RWPE2 (cell line): ENCODE data around the gene OR5D18.

Source experiments
- ATAC-seq: fragments of 200-7000 bp; cut with Tn5 transposase; 3 replicates; pipeline ENCODE4 v1.9.1; 2021; ENCODE audit warnings: low read depth
- DNase-seq: peaks from one replicate; pipeline ENCODE4 v3.0.0-alpha.2; 2020; ENCODE audit warnings: low spot score
- H3K27ac ChIP-seq: fragments of 450-650 bp; 2 replicates; pipeline ENCODE4 v1.5.1; 2017; ENCODE audit warnings: mild to moderate bottlenecking; ENCODE audit not compliant: poor library complexity, severe bottlenecking
- H3K27me3 ChIP-seq: fragments of 250-450 bp; sonication (Bioruptor Pico); 2 replicates; pipeline ENCODE4 v1.5.1; 2021; ENCODE audit warnings: mild to moderate bottlenecking, moderate library complexity; ENCODE audit not compliant: insufficient read depth, poor library complexity, severe bottlenecking
- H3K36me3 ChIP-seq: fragments of 250-450 bp; sonication (Bioruptor Pico); 2 replicates; pipeline ENCODE4 v1.5.1; 2020; ENCODE audit warnings: low read depth, mild to moderate bottlenecking, moderate library complexity
- H3K4me1 ChIP-seq: fragments of 250-450 bp; sonication (Bioruptor Pico); 2 replicates; pipeline ENCODE4 v1.5.1; 2021; ENCODE audit warnings: mild to moderate bottlenecking, moderate library complexity; ENCODE audit not compliant: insufficient read depth, poor library complexity, severe bottlenecking
- H3K4me3 ChIP-seq: fragments of 250-450 bp; sonication (Bioruptor Pico); 2 replicates; pipeline ENCODE4 v1.5.1; 2021; ENCODE audit warnings: mild to moderate bottlenecking, moderate library complexity; ENCODE audit not compliant: severe bottlenecking
- H3K9me3 ChIP-seq: fragments of 250-450 bp; sonication (Bioruptor Pico); 2 replicates; pipeline ENCODE4 v1.5.1; 2021; ENCODE audit warnings: mild to moderate bottlenecking, moderate library complexity; ENCODE audit not compliant: severe bottlenecking
- CTCF ChIP-seq: fragments of 450-650 bp; IDR thresholded peaks from one replicate; pipeline ENCODE4 v1.5.1; 2017; ENCODE audit warnings: mild to moderate bottlenecking, moderate library complexity; ENCODE audit not compliant: poor library complexity, severe bottlenecking

The OR5D18 gene

GRCh38 chr11:55819330-55819729 is at the start of gene OR5D18:
OR5D18 (plus strand) TSS chr11:55819630; CDS start chr11:55819630, 0 bp downstream.
- H3K9me3 ChIP-seq: no peaks in the 10 kb centered on the region
- no peak for ATAC-seq
- no peaks in the 10 kb centered on the region for H3K27me3 ChIP-seq
- no peak within 1 kb of the TSS for H3K27ac ChIP-seq
- H3K4me3 ChIP-seq: no peak within 1 kb of the TSS
- TF ChIP-seq CTCF: no peak
- H3K4me1 ChIP-seq: no peaks in the 10 kb centered on the region
- no peak for DNase-seq
- no peaks in the 10 kb centered on the region for H3K36me3 ChIP-seq

- no peak within 1 kb of the TSS for H3K4me3 ChIP-seq
- no peaks in the 10 kb centered on the region for H3K9me3 ChIP-seq
- ATAC-seq: no peak
- no peak within 1 kb of the TSS for H3K27ac ChIP-seq
- no peaks in the 10 kb centered on the region for H3K27me3 ChIP-seq
- no peak for DNase-seq
- H3K4me1 ChIP-seq: no peaks in the 10 kb centered on the region
- H3K36me3 ChIP-seq: no peaks in the 10 kb centered on the region
- TF ChIP-seq CTCF: no peak
These were observed 46.3 kb upstream of the OR5D18 start, which contains the start of gene OR5D13 for GRCh38 chr11:55773138-55773537. OR5D13 (plus strand) TSS chr11:55773438; CDS start chr11:55773438, 0 bp downstream.

- H3K9me3 ChIP-seq: no peaks in the 10 kb centered on the region
- H3K4me3 ChIP-seq: no peak overlapping the region
- no peak for ATAC-seq
- TF ChIP-seq CTCF: no peak
- DNase-seq: no peak
- no peak overlapping the region for H3K27ac ChIP-seq
- H3K27me3 ChIP-seq: no peaks in the 10 kb centered on the region
- no peaks in the 10 kb centered on the region for H3K36me3 ChIP-seq
- H3K4me1 ChIP-seq: no peaks in the 10 kb centered on the region
These were observed 27.8 kb upstream of the OR5D18 start for GRCh38 chr11:55791606-55792005.

- Histone ChIP-seq H3K9me3 (no peaks in the 10 kb centered on the region), H3K36me3 (no peaks in the 10 kb centered on the region), H3K27me3 (no peaks in the 10 kb centered on the region), H3K27ac (no peak overlapping the region), H3K4me1 (no peaks in the 10 kb centered on the region), H3K4me3 (no peak overlapping the region)
- TF ChIP-seq CTCF: no peak
- ATAC-seq: no peak
- DNase-seq: no peak
These were observed 26.1 kb upstream of the OR5D18 start for GRCh38 chr11:55793321-55793720.

GRCh38 chr11:55795256-55795655 is 24.2 kb upstream of the OR5D18 start, which contains the start of gene OR5D14:
OR5D14 (plus strand) TSS chr11:55795556; CDS start chr11:55795556, 0 bp downstream.
- TF ChIP-seq CTCF: no peak
- no peak for ATAC-seq

More at GRCh38 chr11:55795256-55795655, 24.2 kb upstream of the OR5D18 start, which contains the start of gene OR5D14:
- Histone ChIP-seq H3K9me3 (no peaks in the 10 kb centered on the region), H3K36me3 (no peaks in the 10 kb centered on the region), H3K27me3 (no peaks in the 10 kb centered on the region), H3K4me1 (no peaks in the 10 kb centered on the region), H3K27ac (no peak within 1 kb of the TSS), H3K4me3 (no peak within 1 kb of the TSS)
- no peak for DNase-seq
